Vagina (tissue), 2 donors: ENCODE results near the gene SATB1. TPM values are rescaled to one million over a fixed set of nuclear protein-coding genes. Genes with fewer than 3 reads are reported as not detected.

Experiments used
- DNase-seq, 2 donors: peaks; one replicate each; pipeline ENCODE4 v3.0.0-alpha.2; 2017; ENCODE audit errors: extremely low spot score in 2 of 2
- H3K27ac ChIP-seq: fragments of 200-600 bp; sonication (generic); one replicate; pipeline ENCODE4 v1.5.1; 2019
- H3K27me3 ChIP-seq: fragments of 200-600 bp; sonication (generic); one replicate; pipeline ENCODE4 v1.5.1; 2019
- H3K36me3 ChIP-seq, 2 donors: fragments of 200-600 bp; sonication (generic); one replicate each; pipeline ENCODE4 v1.5.1; 2017 to 2019
- H3K4me1 ChIP-seq: fragments of 200-600 bp; sonication (generic); one replicate; pipeline ENCODE4 v1.5.1; 2019
- H3K4me3 ChIP-seq, 2 donors: fragments of 200-600 bp; sonication (generic); 1 replicate in 1 of 2; 2 replicates in 1 of 2; pipeline ENCODE4 v1.5.1; 2016 to 2019
- H3K9me3 ChIP-seq: fragments of 200-600 bp; sonication (generic); one replicate; pipeline ENCODE4 v1.5.1; 2019
- CTCF ChIP-seq, 3 experiments: fragments of 450-650 bp in 2 of 3; fragments of 200-600 bp in 1 of 3; sonication (generic) in 1 of 3; IDR thresholded peaks; one replicate each; pipeline ENCODE4 v1.5.1; 2017 to 2019; ENCODE audit warnings: antibody characterized with exemption in 3 of 3, mild to moderate bottlenecking in 2 of 3, moderate library complexity in 2 of 3
- POLR2A ChIP-seq, 2 donors: fragments of 450-650 bp; IDR thresholded peaks; one replicate each; pipeline ENCODE4 v1.6.1; 2017; ENCODE audit warnings: antibody characterized with exemption in 2 of 2, mild to moderate bottlenecking in 2 of 2, moderate library complexity in 2 of 2
- POLR2AphosphoS5 ChIP-seq, 2 donors: sonication (generic); formaldehyde crosslinking; IDR thresholded peaks; one replicate each; pipeline ENCODE4 v1.9.0; 2017; ENCODE audit warnings: antibody characterized with exemption in 2 of 2, mild to moderate bottlenecking in 2 of 2, low read depth in 1 of 2; ENCODE audit not compliant: insufficient read depth in 1 of 2
- intact Hi-C: fragments of 100-400 bp; cut with DNase I; formaldehyde crosslinking; loops from one replicate; pipeline ENCODE4 v1.15.1; 2023
- total RNA-seq: library from RNA; depleted of rRNA; stranded (reverse); fragments of >200 nt; gene quantifications from one replicate; pipeline ENCODE4 v1.2.3, GENCODE V29; 2016

The SATB1 gene
- total RNA-seq, 1 donor from 2014 or later: 51.3 TPM

GRCh38 chr3:18300916-18301315, 124.2 kb downstream of the SATB1 start:
- H3K27ac ChIP-seq: no peak overlapping the region
- H3K36me3 ChIP-seq: no peaks in the 10 kb centered on the region
- TF ChIP-seq CTCF (IDR thresholded peaks at IDR 0.05): no peak
- H3K27me3 ChIP-seq: no peaks in the 10 kb centered on the region
- no peak overlapping the region for H3K4me3 ChIP-seq
- DNase-seq: no peak
- no peaks in the 10 kb centered on the region for H3K4me1 ChIP-seq
- H3K9me3 ChIP-seq: no peaks in the 10 kb centered on the region
- intact Hi-C loops: no loop called here

GRCh38 chr3:18297126-18297525, 128.0 kb downstream of the SATB1 start:
- intact Hi-C loops: no loop called here
- Histone ChIP-seq H3K4me3 (no peak overlapping the region), H3K36me3 (no peaks in the 10 kb centered on the region), H3K9me3 (no peaks in the 10 kb centered on the region), H3K27me3 (no peaks in the 10 kb centered on the region), H3K27ac (no peak overlapping the region), H3K4me1 (no peaks in the 10 kb centered on the region)
- no peak for DNase-seq
- no peak for TF ChIP-seq CTCF (IDR thresholded peaks at IDR 0.05)
- TF ChIP-seq POLR2AphosphoS5 (IDR thresholded peaks at IDR 0.05; ENCODE audit: insufficient read depth in 1 of 2, low read depth in 1 of 2): no peak
- no peak for TF ChIP-seq POLR2A (IDR thresholded peaks at IDR 0.05)
